ENCODE measurements around the gene SETD3.

SETD3 gene

GRCh38 chr14:99437706-99438105 is 43.0 kb downstream of the SETD3 start:
- H3K36me3 ChIP-seq (ENCODE audit: control insufficient read depth, insufficient read depth, low read length), result no peaks in the 10 kb centered on the region
- no peaks in the 10 kb centered on the region for H3K27me3 ChIP-seq (ENCODE audit: control insufficient read depth, insufficient read depth, low read length)
- no peaks in the 10 kb centered on the region for H3K9me3 ChIP-seq (ENCODE audit: control insufficient read depth, low read length)
- H3K9ac ChIP-seq (ENCODE audit: low read length), result no peak overlapping the region
- H3K4me3 ChIP-seq (ENCODE audit: low read length), result no peak overlapping the region
- H3K4me1 ChIP-seq (ENCODE audit: control insufficient read depth, insufficient read depth, low read length), result no peaks in the 10 kb centered on the region

GRCh38 chr14:99436247-99437180 is 44.1 kb downstream of the SETD3 start:
- Histone ChIP-seq H3K4me1 (ENCODE audit: control insufficient read depth, insufficient read depth, low read length) (no peaks in the 10 kb centered on the region), H3K9ac (ENCODE audit: low read length) (no peak overlapping the region), H3K27me3 (ENCODE audit: control insufficient read depth, insufficient read depth, low read length) (no peaks in the 10 kb centered on the region), H3K4me3 (ENCODE audit: low read length) (no peak overlapping the region), H3K9me3 (ENCODE audit: control insufficient read depth, low read length) (no peaks in the 10 kb centered on the region), H3K36me3 (ENCODE audit: control insufficient read depth, insufficient read depth, low read length) (no peaks in the 10 kb centered on the region)

- H3K9ac ChIP-seq (ENCODE audit: low read length), result no peak overlapping the region
- H3K9me3 ChIP-seq (ENCODE audit: control insufficient read depth, low read length), result no peaks in the 10 kb centered on the region
- no peak overlapping the region for H3K4me3 ChIP-seq (ENCODE audit: low read length)
- no peaks in the 10 kb centered on the region for H3K36me3 ChIP-seq (ENCODE audit: control insufficient read depth, insufficient read depth, low read length)
- no peaks in the 10 kb centered on the region for H3K27me3 ChIP-seq (ENCODE audit: control insufficient read depth, insufficient read depth, low read length)
- H3K4me1 ChIP-seq (ENCODE audit: control insufficient read depth, insufficient read depth, low read length), result peaks cover 3% of the 10 kb centered on the region
Observed at GRCh38 chr14:99435327-99435726, 45.3 kb downstream of the SETD3 start.

- Histone ChIP-seq H3K4me3 (ENCODE audit: low read length) (no peak overlapping the region), H3K9me3 (ENCODE audit: control insufficient read depth, low read length) (no peaks in the 10 kb centered on the region), H3K36me3 (ENCODE audit: control insufficient read depth, insufficient read depth, low read length) (no peaks in the 10 kb centered on the region), H3K27me3 (ENCODE audit: control insufficient read depth, insufficient read depth, low read length) (no peaks in the 10 kb centered on the region), H3K4me1 (ENCODE audit: control insufficient read depth, insufficient read depth, low read length) (peaks cover 7% of the 10 kb centered on the region), H3K9ac (ENCODE audit: low read length) (no peak overlapping the region)
Observed at GRCh38 chr14:99432485-99432884, 48.2 kb downstream of the SETD3 start.

- H3K36me3 ChIP-seq (ENCODE audit: control insufficient read depth, insufficient read depth, low read length), result no peaks in the 10 kb centered on the region
- H3K4me1 ChIP-seq (ENCODE audit: control insufficient read depth, insufficient read depth, low read length), result peaks cover 7% of the 10 kb centered on the region
- H3K9ac ChIP-seq (ENCODE audit: low read length), result no peak overlapping the region
- H3K27me3 ChIP-seq (ENCODE audit: control insufficient read depth, insufficient read depth, low read length), result no peaks in the 10 kb centered on the region
- no peaks in the 10 kb centered on the region for H3K9me3 ChIP-seq (ENCODE audit: control insufficient read depth, low read length)
- H3K4me3 ChIP-seq (ENCODE audit: low read length), result no peak overlapping the region
Observed at GRCh38 chr14:99431986-99432385, 48.7 kb downstream of the SETD3 start.

GRCh38 chr14:99430491-99430890 is 50.2 kb downstream of the SETD3 start:
- Histone ChIP-seq H3K4me3 (ENCODE audit: low read length) (no peak overlapping the region), H3K9me3 (ENCODE audit: control insufficient read depth, low read length) (no peaks in the 10 kb centered on the region), H3K4me1 (ENCODE audit: control insufficient read depth, insufficient read depth, low read length) (peaks cover 14% of the 10 kb centered on the region), H3K9ac (ENCODE audit: low read length) (no peak overlapping the region), H3K27me3 (ENCODE audit: control insufficient read depth, insufficient read depth, low read length) (no peaks in the 10 kb centered on the region), H3K36me3 (ENCODE audit: control insufficient read depth, insufficient read depth, low read length) (no peaks in the 10 kb centered on the region)

GRCh38 chr14:99427632-99428300 is 52.9 kb downstream of the SETD3 start:
- no peak overlapping the region for H3K4me3 ChIP-seq (ENCODE audit: low read length)
- H3K9me3 ChIP-seq (ENCODE audit: control insufficient read depth, low read length), result no peaks in the 10 kb centered on the region
- no peaks in the 10 kb centered on the region for H3K36me3 ChIP-seq (ENCODE audit: control insufficient read depth, insufficient read depth, low read length)
- peaks cover 29% of the 10 kb centered on the region for H3K4me1 ChIP-seq (ENCODE audit: control insufficient read depth, insufficient read depth, low read length)
- no peak overlapping the region for H3K9ac ChIP-seq (ENCODE audit: low read length)
- no peaks in the 10 kb centered on the region for H3K27me3 ChIP-seq (ENCODE audit: control insufficient read depth, insufficient read depth, low read length)

GRCh38 chr14:99426813-99427346 is 53.8 kb downstream of the SETD3 start:
- H3K9me3 ChIP-seq (ENCODE audit: control insufficient read depth, low read length), result no peaks in the 10 kb centered on the region
- peaks cover 38% of the 10 kb centered on the region for H3K4me1 ChIP-seq (ENCODE audit: control insufficient read depth, insufficient read depth, low read length)
- H3K27me3 ChIP-seq (ENCODE audit: control insufficient read depth, insufficient read depth, low read length), result no peaks in the 10 kb centered on the region
- no peak overlapping the region for H3K9ac ChIP-seq (ENCODE audit: low read length)
- H3K36me3 ChIP-seq (ENCODE audit: control insufficient read depth, insufficient read depth, low read length), result no peaks in the 10 kb centered on the region
- H3K4me3 ChIP-seq (ENCODE audit: low read length), result no peak overlapping the region

GRCh38 chr14:99426265-99426664 is 54.4 kb downstream of the SETD3 start:
- Histone ChIP-seq H3K4me1 (ENCODE audit: control insufficient read depth, insufficient read depth, low read length) (peaks cover 43% of the 10 kb centered on the region), H3K36me3 (ENCODE audit: control insufficient read depth, insufficient read depth, low read length) (no peaks in the 10 kb centered on the region), H3K9me3 (ENCODE audit: control insufficient read depth, low read length) (no peaks in the 10 kb centered on the region), H3K4me3 (ENCODE audit: low read length) (no peak overlapping the region), H3K27me3 (ENCODE audit: control insufficient read depth, insufficient read depth, low read length) (no peaks in the 10 kb centered on the region), H3K9ac (ENCODE audit: low read length) (no peak overlapping the region)

GRCh38 chr14:99425272-99425681 is 55.4 kb downstream of the SETD3 start:
- H3K27me3 ChIP-seq (ENCODE audit: control insufficient read depth, insufficient read depth, low read length), result no peaks in the 10 kb centered on the region
- H3K4me1 ChIP-seq (ENCODE audit: control insufficient read depth, insufficient read depth, low read length), result peaks cover 47% of the 10 kb centered on the region
- no peaks in the 10 kb centered on the region for H3K9me3 ChIP-seq (ENCODE audit: control insufficient read depth, low read length)
- no peak overlapping the region for H3K4me3 ChIP-seq (ENCODE audit: low read length)
- no peaks in the 10 kb centered on the region for H3K36me3 ChIP-seq (ENCODE audit: control insufficient read depth, insufficient read depth, low read length)
- H3K9ac ChIP-seq (ENCODE audit: low read length), result no peak overlapping the region

- Histone ChIP-seq H3K27me3 (ENCODE audit: control insufficient read depth, insufficient read depth, low read length) (no peaks in the 10 kb centered on the region), H3K4me1 (ENCODE audit: control insufficient read depth, insufficient read depth, low read length) (peaks cover 43% of the 10 kb centered on the region), H3K9ac (ENCODE audit: low read length) (no peak overlapping the region), H3K9me3 (ENCODE audit: control insufficient read depth, low read length) (no peaks in the 10 kb centered on the region), H3K36me3 (ENCODE audit: control insufficient read depth, insufficient read depth, low read length) (no peaks in the 10 kb centered on the region), H3K4me3 (ENCODE audit: low read length) (no peak overlapping the region)
Observed at GRCh38 chr14:99424306-99424877, 56.3 kb downstream of the SETD3 start.

- Histone ChIP-seq H3K27me3 (ENCODE audit: control insufficient read depth, insufficient read depth, low read length) (no peaks in the 10 kb centered on the region), H3K4me1 (ENCODE audit: control insufficient read depth, insufficient read depth, low read length) (peaks cover 45% of the 10 kb centered on the region), H3K9ac (ENCODE audit: low read length) (no peak overlapping the region), H3K9me3 (ENCODE audit: control insufficient read depth, low read length) (no peaks in the 10 kb centered on the region), H3K4me3 (ENCODE audit: low read length) (no peak overlapping the region), H3K36me3 (ENCODE audit: control insufficient read depth, insufficient read depth, low read length) (no peaks in the 10 kb centered on the region)
Observed at GRCh38 chr14:99423434-99423833, 57.2 kb downstream of the SETD3 start.
